ENCODE results near the gene KCNJ10.

- TF ChIP-seq POLR2A (IDR thresholded peaks at IDR 0.05) (no peak), POLR2AphosphoS5 (IDR thresholded peaks at IDR 0.05) (no peak), CTCF (IDR thresholded peaks at IDR 0.05) (no peak), EP300 (IDR thresholded peaks at IDR 0.05) (no peak)
Measured at GRCh38 chr1:159994896-159995295, 75.1 kb downstream of the KCNJ10 start.

All from suprapubic skin (tissue), 4 donors.